HepG2 (cell line): ENCODE results near the gene SH3D19. TPM values are rescaled to one million over a fixed set of nuclear protein-coding genes. Genes with fewer than 3 reads are reported as not detected.
A peak's percentile ranks its signal among the peaks of the same experiment; 100 is the strongest.

Experiments used
- BHLHE40 ChIP-seq: IDR thresholded peaks from 2 replicates; pipeline ENCODE4 v1.6.1; 2011; ENCODE audit warnings: low read length, improper control_type of control experiment
- DMAP1 ChIP-seq: IDR thresholded peaks from 2 replicates; pipeline ENCODE4 v1.6.1; 2016
- DPF2 ChIP-seq: sonication (generic); formaldehyde crosslinking; IDR thresholded peaks from 2 replicates; pipeline ENCODE4 v1.4.0; 2020; ENCODE audit warnings: mild to moderate bottlenecking, low read depth, missing genetic modification reagents, borderline replicate concordance
- ONECUT2 ChIP-seq: sonication (generic); formaldehyde crosslinking; IDR thresholded peaks from 2 replicates; pipeline ENCODE4 v1.4.0; 2020; ENCODE audit warnings: missing genetic modification reagents
- RXRA ChIP-seq: sonication (generic); formaldehyde crosslinking; IDR thresholded peaks from 2 replicates; pipeline ENCODE4 v1.5.1; 2020; ENCODE audit warnings: missing genetic modification reagents
- RXRB ChIP-seq: IDR thresholded peaks from 2 replicates; pipeline ENCODE4 v1.6.1; 2016; ENCODE audit warnings: borderline replicate concordance, missing genetic modification reagents, missing compliant biosample characterization
- SP5 ChIP-seq: IDR thresholded peaks from 2 replicates; pipeline ENCODE4 v1.6.1; 2016; ENCODE audit warnings: low read depth, borderline replicate concordance
- ZMYM4 ChIP-seq: sonication (generic); formaldehyde crosslinking; IDR thresholded peaks from 2 replicates; pipeline ENCODE4 v1.8.1; 2023; ENCODE audit warnings: mild to moderate bottlenecking, missing genetic modification reagents
- polyA plus RNA-seq, 8 experiments: library from polyadenylated mRNA; depleted of rRNA in 3 of 8; stranded (reverse) in 7 of 8; unstranded in 1 of 8; fragments of >200 nt; fragmentation: Illumina TruSeq in 4 of 8; extraction: Trizol in 4 of 8; gene quantifications; 2 replicates each; pipeline versions ENCODE4 v1.2.1 to v1.2.3, GENCODE V29; 2011 to 2016; ENCODE audit warnings: low read depth in 4 of 8, missing spikeins in 1 of 8, mixed read lengths in 1 of 8; ENCODE audit not compliant: insufficient read depth in 1 of 8
- total RNA-seq, 5 experiments: library from RNA; depleted of rRNA; stranded (reverse); fragments of >200 nt; fragmentation: Illumina TruSeq; extraction: Trizol; gene quantifications; 2 replicates each; pipeline ENCODE4 v1.2.3, GENCODE V29; 2016; ENCODE audit warnings: low read depth in 1 of 5
- TF ChIP-seq, protein P1 (sequence below): IDR thresholded peaks from 2 replicates; pipeline ENCODE4 v1.6.1; 2016; ENCODE audit warnings: mild to moderate bottlenecking
- TF ChIP-seq, protein P2 (sequence below): sonication (generic); formaldehyde crosslinking; IDR thresholded peaks from 2 replicates; pipeline ENCODE4 v1.4.0; 2020; ENCODE audit warnings: missing genetic modification reagents, mild to moderate bottlenecking, borderline replicate concordance
- TF ChIP-seq, protein P3 (sequence below): sonication (generic); formaldehyde crosslinking; IDR thresholded peaks from 2 replicates; pipeline ENCODE4 v1.8.1; 2023; ENCODE audit warnings: mild to moderate bottlenecking, missing genetic modification reagents, borderline replicate concordance
- TF ChIP-seq, protein P4 (sequence below): sonication (generic); formaldehyde crosslinking; IDR thresholded peaks from 2 replicates; pipeline ENCODE4 v1.5.1; 2020; ENCODE audit warnings: mild to moderate bottlenecking, moderate library complexity, missing genetic modification reagents
- TF ChIP-seq, protein P5 (sequence below): sonication (generic); formaldehyde crosslinking; IDR thresholded peaks from 2 replicates; pipeline ENCODE4 v1.4.0; 2020; ENCODE audit warnings: missing genetic modification reagents, borderline replicate concordance

Gene SH3D19
- total and polyA plus RNA-seq, 2 of the 13 experiments (the other 11 are each of a cell fraction or from before 2014, with no cell fraction given) = 31.2 to 38.0 TPM

DNA sequence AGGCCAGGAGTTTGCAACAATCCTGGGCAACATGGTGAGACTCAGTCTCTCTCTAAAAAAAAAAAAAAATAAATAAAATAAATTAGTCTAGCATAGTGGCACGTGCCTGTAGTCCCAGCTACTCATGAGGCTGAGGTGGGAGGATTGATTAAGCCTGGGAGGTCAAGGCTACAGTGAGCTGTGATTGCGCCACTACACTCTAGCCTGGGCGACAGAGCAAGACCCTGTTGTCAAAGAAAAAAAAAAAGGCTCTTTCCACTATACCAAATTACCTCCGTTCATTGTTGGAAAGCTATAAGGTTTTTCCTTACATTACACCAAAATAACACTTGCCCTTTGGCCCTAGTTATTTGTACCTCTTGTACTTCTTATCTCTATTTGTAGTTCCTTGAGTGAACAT, 58.3 kb downstream of the SH3D19 start (continued):
- TF ChIP-seq, protein P1, sequence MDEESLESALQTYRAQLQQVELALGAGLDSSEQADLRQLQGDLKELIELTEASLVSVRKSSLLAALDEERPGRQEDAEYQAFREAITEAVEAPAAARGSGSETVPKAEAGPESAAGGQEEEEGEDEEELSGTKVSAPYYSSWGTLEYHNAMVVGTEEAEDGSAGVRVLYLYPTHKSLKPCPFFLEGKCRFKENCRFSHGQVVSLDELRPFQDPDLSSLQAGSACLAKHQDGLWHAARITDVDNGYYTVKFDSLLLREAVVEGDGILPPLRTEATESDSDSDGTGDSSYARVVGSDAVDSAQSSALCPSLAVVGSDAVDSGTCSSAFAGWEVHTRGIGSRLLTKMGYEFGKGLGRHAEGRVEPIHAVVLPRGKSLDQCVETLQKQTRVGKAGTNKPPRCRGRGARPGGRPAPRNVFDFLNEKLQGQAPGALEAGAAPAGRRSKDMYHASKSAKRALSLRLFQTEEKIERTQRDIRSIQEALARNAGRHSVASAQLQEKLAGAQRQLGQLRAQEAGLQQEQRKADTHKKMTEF = peak; percentile 59; the same call in 1 of the 2 replicates
- TF ChIP-seq, protein P2, sequence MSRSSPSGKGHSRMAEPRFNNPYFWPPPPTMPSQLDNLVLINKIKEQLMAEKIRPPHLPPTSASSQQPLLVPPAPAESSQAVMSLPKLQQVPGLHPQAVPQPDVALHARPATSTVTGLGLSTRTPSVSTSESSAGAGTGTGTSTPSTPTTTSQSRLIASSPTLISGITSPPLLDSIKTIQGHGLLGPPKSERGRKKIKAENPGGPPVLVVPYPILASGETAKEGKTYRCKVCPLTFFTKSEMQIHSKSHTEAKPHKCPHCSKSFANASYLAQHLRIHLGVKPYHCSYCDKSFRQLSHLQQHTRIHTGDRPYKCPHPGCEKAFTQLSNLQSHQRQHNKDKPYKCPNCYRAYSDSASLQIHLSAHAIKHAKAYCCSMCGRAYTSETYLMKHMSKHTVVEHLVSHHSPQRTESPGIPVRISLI (CRISPR knock-in tag) = peak; percentile 97
- TF ChIP-seq ONECUT2 (peak; percentile 79), ZMYM4 (CRISPR knock-in tag) (peak; percentile 78), SP5 (CRISPR knock-in tag) (no peak), RXRB (peak; percentile 65), BHLHE40 (peak; percentile 87), RXRA (CRISPR knock-in tag) (peak; percentile 74; the same call in 1 of the 2 replicates), DPF2 (CRISPR knock-in tag) (peak; percentile 65; the same call in 1 of the 2 replicates), DMAP1 (CRISPR knock-in tag) (peak; percentile 26; the same call in 1 of the 2 replicates)
- TF ChIP-seq, protein P3, sequence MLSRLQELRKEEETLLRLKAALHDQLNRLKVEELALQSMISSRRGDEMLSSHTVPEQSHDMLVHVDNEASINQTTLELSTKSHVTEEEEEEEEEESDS (CRISPR knock-in tag) = no peak
- TF ChIP-seq, protein P4, sequence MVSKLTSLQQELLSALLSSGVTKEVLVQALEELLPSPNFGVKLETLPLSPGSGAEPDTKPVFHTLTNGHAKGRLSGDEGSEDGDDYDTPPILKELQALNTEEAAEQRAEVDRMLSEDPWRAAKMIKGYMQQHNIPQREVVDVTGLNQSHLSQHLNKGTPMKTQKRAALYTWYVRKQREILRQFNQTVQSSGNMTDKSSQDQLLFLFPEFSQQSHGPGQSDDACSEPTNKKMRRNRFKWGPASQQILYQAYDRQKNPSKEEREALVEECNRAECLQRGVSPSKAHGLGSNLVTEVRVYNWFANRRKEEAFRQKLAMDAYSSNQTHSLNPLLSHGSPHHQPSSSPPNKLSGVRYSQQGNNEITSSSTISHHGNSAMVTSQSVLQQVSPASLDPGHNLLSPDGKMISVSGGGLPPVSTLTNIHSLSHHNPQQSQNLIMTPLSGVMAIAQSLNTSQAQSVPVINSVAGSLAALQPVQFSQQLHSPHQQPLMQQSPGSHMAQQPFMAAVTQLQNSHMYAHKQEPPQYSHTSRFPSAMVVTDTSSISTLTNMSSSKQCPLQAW = 0 out of 2 replicates have a peak, but pooled peaks have one; percentile 24
- TF ChIP-seq, protein P5, sequence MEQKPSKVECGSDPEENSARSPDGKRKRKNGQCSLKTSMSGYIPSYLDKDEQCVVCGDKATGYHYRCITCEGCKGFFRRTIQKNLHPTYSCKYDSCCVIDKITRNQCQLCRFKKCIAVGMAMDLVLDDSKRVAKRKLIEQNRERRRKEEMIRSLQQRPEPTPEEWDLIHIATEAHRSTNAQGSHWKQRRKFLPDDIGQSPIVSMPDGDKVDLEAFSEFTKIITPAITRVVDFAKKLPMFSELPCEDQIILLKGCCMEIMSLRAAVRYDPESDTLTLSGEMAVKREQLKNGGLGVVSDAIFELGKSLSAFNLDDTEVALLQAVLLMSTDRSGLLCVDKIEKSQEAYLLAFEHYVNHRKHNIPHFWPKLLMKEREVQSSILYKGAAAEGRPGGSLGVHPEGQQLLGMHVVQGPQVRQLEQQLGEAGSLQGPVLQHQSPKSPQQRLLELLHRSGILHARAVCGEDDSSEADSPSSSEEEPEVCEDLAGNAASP (CRISPR knock-in tag) = no peak; the same call in 1 of the 2 replicates
